HepG2 (cell line): ENCODE data around the gene SIAH2. TPM values are rescaled to one million over a fixed set of nuclear protein-coding genes. Genes with fewer than 3 reads are reported as not detected.
A peak's percentile ranks its signal among the peaks of the same experiment; 100 is the strongest.

ENCODE experiments used
- ARID5B ChIP-seq: IDR thresholded peaks from 2 replicates; pipeline ENCODE4 v1.4.0; 2020; ENCODE audit warnings: mild to moderate bottlenecking, missing genetic modification reagents
- GATAD2A ChIP-seq: IDR thresholded peaks from 2 replicates; pipeline ENCODE4 v1.6.1; 2016
- HNF4G ChIP-seq, 2 experiments: sonication (generic) in 1 of 2; formaldehyde crosslinking in 1 of 2; IDR thresholded peaks; 2 replicates each; pipeline versions ENCODE4 v1.4.0 to v1.6.1; 2011 to 2020; ENCODE audit warnings: borderline replicate concordance in 2 of 2, low read depth in 2 of 2, mild to moderate bottlenecking in 2 of 2, low read length in 1 of 2, missing genetic modification reagents in 1 of 2, moderate library complexity in 1 of 2
- PAXIP1 ChIP-seq: sonication (generic); formaldehyde crosslinking; conservative IDR thresholded peaks from 2 replicates; pipeline ENCODE4 v1.4.0; 2020; ENCODE audit warnings: mild to moderate bottlenecking, missing genetic modification reagents, moderate library complexity
- RBFOX2 ChIP-seq: fragments of 200-400 bp; formaldehyde crosslinking; IDR thresholded peaks from 2 replicates; pipeline ENCODE4 v1.6.1; 2017; ENCODE audit warnings: low read depth, mild to moderate bottlenecking, low read length
- SAP130 ChIP-seq: IDR thresholded peaks from 2 replicates; pipeline ENCODE4 v1.6.1; 2016; ENCODE audit warnings: low read depth
- SMAD3 ChIP-seq: sonication (generic); formaldehyde crosslinking; IDR thresholded peaks from 2 replicates; pipeline ENCODE4 v1.4.0; 2020; ENCODE audit warnings: missing genetic modification reagents
- SOX13 ChIP-seq, 3 experiments: fragments of 450-650 bp in 1 of 3; sonication (generic) in 1 of 3; formaldehyde crosslinking in 1 of 3; IDR thresholded peaks in 2 of 3; conservative IDR thresholded peaks in 1 of 3; 2 replicates each; pipeline versions ENCODE4 v1.5.0 to v1.6.1; 2016 to 2020; ENCODE audit warnings: antibody characterized with exemption in 1 of 3, mild to moderate bottlenecking in 1 of 3, missing compliant biosample characterization in 1 of 3, missing genetic modification reagents in 1 of 3, moderate library complexity in 1 of 3
- USF2 ChIP-seq, 2 experiments: sonication (generic) in 1 of 2; formaldehyde crosslinking in 1 of 2; IDR thresholded peaks; 2 replicates each; pipeline versions ENCODE4 v1.5.1 to v1.6.1; 2011 to 2020; ENCODE audit warnings: borderline replicate concordance in 1 of 2, low read depth in 1 of 2, low read length in 1 of 2, mild to moderate bottlenecking in 1 of 2, missing genetic modification reagents in 1 of 2, moderate library complexity in 1 of 2
- ZFP82 ChIP-seq: sonication (generic); formaldehyde crosslinking; IDR thresholded peaks from 2 replicates; pipeline ENCODE4 v1.5.1; 2020; ENCODE audit warnings: mild to moderate bottlenecking, missing genetic modification reagents, borderline replicate concordance
- ZNF232 ChIP-seq: sonication (generic); formaldehyde crosslinking; IDR thresholded peaks from 2 replicates; pipeline ENCODE4 v1.4.0; 2020; ENCODE audit warnings: missing genetic modification reagents, borderline replicate concordance
- ZNF274 ChIP-seq: sonication (generic); formaldehyde crosslinking; IDR thresholded peaks from 2 replicates; pipeline ENCODE4 v1.5.1; 2020; ENCODE audit warnings: mild to moderate bottlenecking, missing genetic modification reagents
- ZNF75D ChIP-seq: sonication (generic); formaldehyde crosslinking; IDR thresholded peaks from 2 replicates; pipeline ENCODE4 v1.8.1; 2023; ENCODE audit warnings: missing genetic modification reagents, mild to moderate bottlenecking, borderline replicate concordance
- polyA plus RNA-seq, 8 experiments: library from polyadenylated mRNA; depleted of rRNA in 3 of 8; stranded (reverse) in 7 of 8; unstranded in 1 of 8; fragments of >200 nt; fragmentation: Illumina TruSeq in 4 of 8; extraction: Trizol in 4 of 8; gene quantifications; 2 replicates each; pipeline versions ENCODE4 v1.2.1 to v1.2.3, GENCODE V29; 2011 to 2016; ENCODE audit warnings: low read depth in 4 of 8, missing spikeins in 1 of 8, mixed read lengths in 1 of 8; ENCODE audit not compliant: insufficient read depth in 1 of 8
- total RNA-seq, 5 experiments: library from RNA; depleted of rRNA; stranded (reverse); fragments of >200 nt; fragmentation: Illumina TruSeq; extraction: Trizol; gene quantifications; 2 replicates each; pipeline ENCODE4 v1.2.3, GENCODE V29; 2016; ENCODE audit warnings: low read depth in 1 of 5

The SIAH2 gene
- total and polyA plus RNA-seq, 2 of the 13 experiments (the other 11 are each of a cell fraction or from before 2014, with no cell fraction given) = 71.8 to 117 TPM

GRCh38 chr3:150756491-150757059, 6.4 kb downstream of the SIAH2 start (continued):
- TF ChIP-seq PAXIP1 (peak; percentile 25; the same call in 1 of the 2 replicates), SAP130 (CRISPR knock-in tag) (0 out of 2 replicates have a peak, but pooled peaks have one; percentile 17), ARID5B (CRISPR knock-in tag) (0 out of 2 replicates have a peak, but pooled peaks have one; percentile 15), HNF4G (IDR thresholded peaks at IDR 0.05; ENCODE audit: borderline replicate concordance, low read depth, low read length) (0 out of 2 replicates have a peak, but pooled peaks have one; percentile 25), HNF4G (CRISPR knock-in tag; IDR thresholded peaks at IDR 0.05; ENCODE audit: borderline replicate concordance, low read depth) (no peak), GATAD2A (CRISPR knock-in tag) (peak; percentile 66), ZFP82 (0 out of 2 replicates have a peak, but pooled peaks have one; percentile 44), USF2 (IDR thresholded peaks at IDR 0.05; ENCODE audit: low read depth, low read length) (no peak), USF2 (CRISPR knock-in tag; IDR thresholded peaks at IDR 0.05; ENCODE audit: borderline replicate concordance) (no peak), SOX13 (IDR thresholded peaks at IDR 0.05) (no peak), SOX13 (CRISPR knock-in tag; conservative IDR thresholded peaks at IDR 0.05 in 1 of 2, IDR thresholded peaks at IDR 0.05 in 1 of 2) (peak in 1 of 2 experiments; percentile 30; a peak in 1 of 4 replicates), SMAD3 (CRISPR knock-in tag) (0 out of 2 replicates have a peak, but pooled peaks have one; percentile 11), ZNF232 (no peak), ZNF274 (CRISPR knock-in tag) (no peak), ZNF75D (no peak), RBFOX2 (0 out of 2 replicates have a peak, but pooled peaks have one; percentile 46)
